Measurements from ENCODE around the gene SFI1. TPM values are rescaled to one million over a fixed set of nuclear protein-coding genes. Genes with fewer than 3 reads are reported as not detected.

Gene SFI1
- total RNA-seq, 1 donor from 2014 or later: 13.6 TPM

GRCh38 chr22:31662668-31663037 lies 166.3 kb downstream of the SFI1 start:
- DNase-seq (ENCODE audit: low read depth): no peak
- H3K4me1 Mint-ChIP-seq (ENCODE audit: low read depth, unreplicated experiment): peaks cover 14% of the 10 kb centered on the region
- peaks cover 42% of the 10 kb centered on the region for H3K79me2 ChIP-seq (ENCODE audit: insufficient read depth, low read length)
- H3K27ac Mint-ChIP-seq (ENCODE audit: unreplicated experiment): peak overlapping the region; percentile 98
- peaks cover 4% of the 10 kb centered on the region for H3K4me1 ChIP-seq (ENCODE audit: insufficient read depth, low read length)
- H3K4me3 ChIP-seq (ENCODE audit: insufficient read depth, low read depth, low read length): peak overlapping the region; percentile 99
- no peaks in the 10 kb centered on the region for H3K9me3 Mint-ChIP-seq (ENCODE audit: unreplicated experiment)
- no peak for FAIRE-seq
- H3K36me3 ChIP-seq (ENCODE audit: insufficient read depth, low read length): no peaks in the 10 kb centered on the region
- H4K20me1 ChIP-seq (ENCODE audit: insufficient read depth, low read length): peaks cover 12% of the 10 kb centered on the region
- H2AFZ ChIP-seq (ENCODE audit: low read depth, low read length): peak overlapping the region; percentile 86
- no peaks in the 10 kb centered on the region for H3K27me3 ChIP-seq (ENCODE audit: insufficient read depth, low read length)
- peak overlapping the region; percentile 94 for H3K27ac ChIP-seq (ENCODE audit: low read depth, low read length)
- H3K36me3 Mint-ChIP-seq (ENCODE audit: low read depth, unreplicated experiment): no peaks in the 10 kb centered on the region
- peak overlapping the region; percentile 95 for H3K4me2 ChIP-seq (ENCODE audit: low read length)
- TF ChIP-seq CTCF (IDR thresholded peaks at IDR 0.05; ENCODE audit: insufficient read depth, low read depth, low read length) (no peak), EZH2 (IDR thresholded peaks at IDR 0.05; ENCODE audit: insufficient read depth, low read length) (no peak)
- H3K9ac ChIP-seq (ENCODE audit: low read length): peak overlapping the region; percentile 96
- H3K27me3 Mint-ChIP-seq (ENCODE audit: low read depth, unreplicated experiment): no peaks in the 10 kb centered on the region
- H3K4me3 Mint-ChIP-seq (ENCODE audit: unreplicated experiment): peak overlapping the region; percentile 100
- H3K9me3 ChIP-seq (ENCODE audit: insufficient read depth, low read depth, low read length): no peaks in the 10 kb centered on the region

Small RNAs within 50 kb of the gene (microRNA-seq; reads per million reads assigned to microRNA genes)
- 3.0 reads per million, percentile 6 among the genes with 10 or more reads in this experiment for gene MIR7109

Other genes starting within 250 kb of the SFI1 start
- 21.4 and 22.3 TPM in 2 replicates for gene PIK3IP1, start 204.0 kb upstream of the SFI1 start, total RNA-seq
- 20.1 and 24.0 TPM in 2 replicates for gene PATZ1, start 150.2 kb upstream of the SFI1 start, total RNA-seq
- gene DRG1, start 96.9 kb upstream of the SFI1 start, total RNA-seq: 56.7 and 59.6 TPM in 2 replicates
- gene EIF4ENIF1, start 6.7 kb upstream of the SFI1 start, total RNA-seq: 24.3 and 27.0 TPM in 2 replicates
- 31.8 and 43.2 TPM in 2 replicates for gene PISD, start 165.7 kb downstream of the SFI1 start, total RNA-seq